Mesenchymal stem cell (in vitro differentiated cells and primary cell): ENCODE data around the gene WDR4.

Source experiments
- DNase-seq: peaks from one replicate; pipeline ENCODE4 v3.0.0-alpha.2; 2013
- H2AFZ ChIP-seq: one replicate; pipeline ENCODE4 v1.6.1; 2013; ENCODE audit warnings: low read depth, mild to moderate bottlenecking, control low read depth, inconsistent platforms, low read length, moderate library complexity
- H2AK5ac ChIP-seq: 2 replicates; pipeline ENCODE4 v1.6.1; 2013; ENCODE audit warnings: low read length, moderate library complexity, mild to moderate bottlenecking, inconsistent platforms; ENCODE audit not compliant: severe bottlenecking
- H2BK120ac ChIP-seq: one replicate; pipeline ENCODE4 v1.6.1; 2013; ENCODE audit warnings: low read depth, mild to moderate bottlenecking, inconsistent platforms, low read length, moderate library complexity
- H2BK12ac ChIP-seq, 2 experiments: one replicate each; pipeline ENCODE4 v1.6.1; 2013; ENCODE audit warnings: inconsistent platforms in 2 of 2, low read length in 2 of 2, mild to moderate bottlenecking in 2 of 2, moderate library complexity in 2 of 2, control low read depth in 1 of 2
- H2BK15ac ChIP-seq: one replicate; pipeline ENCODE4 v1.6.1; 2013; ENCODE audit warnings: mild to moderate bottlenecking, low read depth, inconsistent platforms; ENCODE audit not compliant: poor library complexity, severe bottlenecking
- H2BK5ac ChIP-seq: 2 replicates; pipeline ENCODE4 v1.6.1; 2013; ENCODE audit warnings: low read depth, mild to moderate bottlenecking, low read length, control low read depth, inconsistent platforms; ENCODE audit not compliant: poor library complexity, severe bottlenecking
- H3K14ac ChIP-seq, 2 experiments: one replicate each; pipeline ENCODE4 v1.6.1; 2013; ENCODE audit warnings: inconsistent platforms in 2 of 2, low read length in 2 of 2, control low read depth in 1 of 2, mild to moderate bottlenecking in 1 of 2, moderate library complexity in 1 of 2
- H3K18ac ChIP-seq, 2 experiments: one replicate each; pipeline ENCODE4 v1.6.1; 2013; ENCODE audit warnings: inconsistent platforms in 2 of 2, low read length in 2 of 2, control low read depth in 1 of 2, low read depth in 1 of 2, mild to moderate bottlenecking in 1 of 2
- H3K23ac ChIP-seq, 2 experiments: one replicate each; pipeline ENCODE4 v1.6.1; 2013; ENCODE audit warnings: inconsistent platforms in 2 of 2, low read length in 2 of 2, mild to moderate bottlenecking in 2 of 2, moderate library complexity in 2 of 2, control low read depth in 1 of 2
- H3K27ac ChIP-seq: 2 replicates; pipeline ENCODE4 v1.5.1; 2013; ENCODE audit warnings: mild to moderate bottlenecking, moderate library complexity, low read length, control low read depth, inconsistent platforms; ENCODE audit not compliant: poor library complexity, severe bottlenecking
- H3K27me3 ChIP-seq, 2 experiments: 2 replicates each; pipeline versions ENCODE4 v1.6.1 to v1.7.0; 2013; ENCODE audit warnings: low read length in 2 of 2, mild to moderate bottlenecking in 2 of 2, moderate library complexity in 2 of 2, control low read depth in 1 of 2, inconsistent platforms in 1 of 2; ENCODE audit not compliant: control insufficient read depth in 1 of 2, insufficient read depth in 1 of 2
- H3K36me3 ChIP-seq, 2 experiments: 2 replicates each; pipeline versions ENCODE4 v1.6.1 to v1.7.0; 2013; ENCODE audit warnings: low read length in 2 of 2, control low read depth in 1 of 2, inconsistent platforms in 1 of 2, low read depth in 1 of 2, mild to moderate bottlenecking in 1 of 2; ENCODE audit not compliant: insufficient read depth in 2 of 2, control insufficient read depth in 1 of 2
- H3K4ac ChIP-seq, 2 experiments: one replicate each; pipeline ENCODE4 v1.6.1; 2013; ENCODE audit warnings: inconsistent platforms in 2 of 2, low read length in 2 of 2, mild to moderate bottlenecking in 2 of 2, moderate library complexity in 2 of 2, control low read depth in 1 of 2, low read depth in 1 of 2
- H3K4me1 ChIP-seq: 2 replicates; pipeline ENCODE4 v1.6.1; 2013; ENCODE audit warnings: low read depth, low read length, control low read depth; ENCODE audit not compliant: control insufficient read depth, insufficient read depth
- H3K4me2 ChIP-seq: 2 replicates; pipeline ENCODE4 v1.6.1; 2013; ENCODE audit warnings: low read length, mild to moderate bottlenecking, inconsistent platforms; ENCODE audit not compliant: poor library complexity, severe bottlenecking
- H3K4me3 ChIP-seq, 2 experiments: 2 replicates each; pipeline versions ENCODE4 v1.5.1 to v1.7.0; 2013; ENCODE audit warnings: low read length in 2 of 2, mild to moderate bottlenecking in 2 of 2, control low read depth in 1 of 2, low read depth in 1 of 2; ENCODE audit not compliant: insufficient read depth in 1 of 2
- H3K79me1 ChIP-seq: replicated peaks from 2 replicates; pipeline ENCODE4 v1.6.1; 2013; ENCODE audit warnings: mild to moderate bottlenecking, control low read depth, low read length, inconsistent platforms; ENCODE audit not compliant: poor library complexity, severe bottlenecking
- H3K9ac ChIP-seq: 2 replicates; pipeline ENCODE4 v1.7.0; 2013; ENCODE audit warnings: mild to moderate bottlenecking, low read length, moderate library complexity
- H3K9me3 ChIP-seq: 2 replicates; pipeline ENCODE4 v1.7.0; 2013; ENCODE audit warnings: mild to moderate bottlenecking, low read length; ENCODE audit not compliant: control insufficient read depth
- H4K8ac ChIP-seq: one replicate; pipeline ENCODE4 v1.6.1; 2013; ENCODE audit warnings: inconsistent platforms, mild to moderate bottlenecking, low read length, moderate library complexity
- H4K91ac ChIP-seq: one replicate; pipeline ENCODE4 v1.6.1; 2013; ENCODE audit warnings: mild to moderate bottlenecking, low read length, inconsistent platforms
- WGBS: methylation state at CpG from one replicate; pipeline ENCODE4 v1.1.7; 2013; ENCODE audit warnings: mixed read lengths; 5-methylcytosine and 5-hydroxymethylcytosine counted together

Gene WDR4

GRCh38 chr21:42906233-42906632 is 26.9 kb upstream of the WDR4 start:
- Histone ChIP-seq H3K23ac (no peak overlapping the region), H2BK12ac (no peak overlapping the region), H2BK5ac (no peak overlapping the region), H3K79me1 (peaks cover 34% of the 10 kb centered on the region), H3K4me3 (no peak overlapping the region), H2AFZ (no peak overlapping the region), H3K9me3 (no peaks in the 10 kb centered on the region), H3K27me3 (no peaks in the 10 kb centered on the region), H3K4me2 (no peak overlapping the region), H2BK120ac (no peak overlapping the region), H3K14ac (no peak overlapping the region), H4K8ac (no peak overlapping the region), H3K4ac (no peak overlapping the region), H2AK5ac (no peak overlapping the region), H3K4me1 (no peaks in the 10 kb centered on the region), H2BK15ac (no peak overlapping the region), H4K91ac (no peak overlapping the region), H3K18ac (no peak overlapping the region), H3K27ac (no peak overlapping the region), H3K36me3 (peaks cover 70 to 83% of the 10 kb centered on the region in 2 experiments), H3K9ac (no peak overlapping the region)
- 97% methylated on average over 16 of the region's 16 CpGs for WGBS
- no peak for DNase-seq

GRCh38 chr21:42905195-42905594 is 25.9 kb upstream of the WDR4 start:
- Histone ChIP-seq H3K36me3 (peaks cover 70 to 81% of the 10 kb centered on the region in 2 experiments), H3K4me3 (no peak overlapping the region), H2BK120ac (no peak overlapping the region), H3K18ac (no peak overlapping the region), H2AK5ac (no peak overlapping the region), H3K79me1 (peaks cover 36% of the 10 kb centered on the region), H2BK12ac (no peak overlapping the region), H4K8ac (no peak overlapping the region), H3K9me3 (no peaks in the 10 kb centered on the region), H3K23ac (no peak overlapping the region), H2BK5ac (no peak overlapping the region), H2BK15ac (no peak overlapping the region), H3K14ac (no peak overlapping the region), H3K27ac (no peak overlapping the region), H3K9ac (no peak overlapping the region), H3K4ac (no peak overlapping the region), H4K91ac (no peak overlapping the region), H3K4me1 (peaks cover 2% of the 10 kb centered on the region), H3K4me2 (no peak overlapping the region), H3K27me3 (no peaks in the 10 kb centered on the region), H2AFZ (no peak overlapping the region)
- no peak for DNase-seq
- 97% methylated on average over 8 of the region's 8 CpGs for WGBS

GRCh38 chr21:42903817-42904216 is 24.5 kb upstream of the WDR4 start:
- no peak for DNase-seq
- Histone ChIP-seq H3K14ac (no peak overlapping the region), H2BK120ac (no peak overlapping the region), H2AK5ac (no peak overlapping the region), H3K79me1 (peaks cover 41% of the 10 kb centered on the region), H3K9ac (no peak overlapping the region), H3K4me2 (no peak overlapping the region), H3K9me3 (no peaks in the 10 kb centered on the region), H2BK12ac (no peak overlapping the region), H3K27me3 (no peaks in the 10 kb centered on the region), H3K4ac (no peak overlapping the region), H3K4me1 (peaks cover 4% of the 10 kb centered on the region), H4K91ac (no peak overlapping the region), H2BK5ac (no peak overlapping the region), H4K8ac (no peak overlapping the region), H2AFZ (no peak overlapping the region), H3K27ac (no peak overlapping the region), H2BK15ac (no peak overlapping the region), H3K23ac (no peak overlapping the region), H3K4me3 (no peak overlapping the region), H3K36me3 (peaks cover 70 to 73% of the 10 kb centered on the region in 2 experiments), H3K18ac (no peak overlapping the region)
- 99% methylated on average over 11 of the region's 11 CpGs for WGBS

- 98% methylated on average over 2 of the region's 4 CpGs for WGBS
- H2BK15ac ChIP-seq, result no peak overlapping the region
- no peak overlapping the region for H4K91ac ChIP-seq
- H3K36me3 ChIP-seq, result peaks cover 54 to 72% of the 10 kb centered on the region in 2 experiments
- peaks cover 5% of the 10 kb centered on the region for H3K4me1 ChIP-seq
- no peak overlapping the region for H3K14ac ChIP-seq
- no peaks in the 10 kb centered on the region for H3K9me3 ChIP-seq
- H4K8ac ChIP-seq, result no peak overlapping the region
- peak overlapping the region in 1 of 2 experiments; percentile 31 for H2BK12ac ChIP-seq
- H3K27me3 ChIP-seq, result no peaks in the 10 kb centered on the region
- no peak for DNase-seq
- H2AFZ ChIP-seq, result no peak overlapping the region
- H3K27ac ChIP-seq, result no peak overlapping the region
- H3K18ac ChIP-seq, result no peak overlapping the region
- H3K4me3 ChIP-seq, result no peak overlapping the region
- no peak overlapping the region for H2AK5ac ChIP-seq
- H2BK5ac ChIP-seq, result no peak overlapping the region
- no peak overlapping the region for H3K4ac ChIP-seq
- H3K79me1 ChIP-seq, result peaks cover 31% of the 10 kb centered on the region
- H2BK120ac ChIP-seq, result no peak overlapping the region
- no peak overlapping the region for H3K23ac ChIP-seq
- H3K4me2 ChIP-seq, result no peak overlapping the region
- H3K9ac ChIP-seq, result no peak overlapping the region
Measured at GRCh38 chr21:42900446-42900845, 21.1 kb upstream of the WDR4 start.
